GM18505 (cell line): ENCODE measurements around the gene PRKCA.
"Not testable (repeated sequence)": the region's sequence is repeated elsewhere in the genome, so short reads cannot be mapped to it uniquely, and the experiment has no call there.

Experiments
- ATAC-seq: cut with Tn5 transposase; IDR thresholded peaks from one replicate; pipeline ENCODE4 v1.9.1; 2021; ENCODE audit not compliant: unreplicated experiment
- POLR2A ChIP-seq: IDR thresholded peaks from 4 replicates; pipeline ENCODE4 v1.6.1; 2011; ENCODE audit warnings: borderline replicate concordance; ENCODE audit not compliant: insufficient read depth, insufficient read length; ENCODE audit errors: extremely low read depth

The PRKCA gene

DNA sequence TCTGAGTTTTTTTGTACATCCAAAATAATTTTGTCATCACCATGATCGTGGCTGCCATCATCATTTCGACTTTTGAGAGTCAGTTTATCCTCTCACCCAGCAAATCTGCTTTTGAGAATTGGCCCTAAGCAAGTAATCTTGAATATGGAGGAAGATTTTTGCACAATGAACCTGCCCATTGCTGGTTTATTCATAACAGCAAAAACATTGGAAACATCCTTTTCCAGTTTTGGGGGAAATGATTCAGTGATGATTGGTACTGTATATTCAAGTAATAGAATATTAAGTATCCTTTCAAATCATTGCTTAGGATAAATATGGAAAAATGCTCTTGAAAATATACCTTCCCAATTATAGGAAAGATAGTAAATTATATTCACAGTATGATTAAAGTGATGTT is 53.1 kb downstream of the PRKCA start:
- no peak for TF ChIP-seq POLR2A
- ATAC-seq: no peak

DNA sequence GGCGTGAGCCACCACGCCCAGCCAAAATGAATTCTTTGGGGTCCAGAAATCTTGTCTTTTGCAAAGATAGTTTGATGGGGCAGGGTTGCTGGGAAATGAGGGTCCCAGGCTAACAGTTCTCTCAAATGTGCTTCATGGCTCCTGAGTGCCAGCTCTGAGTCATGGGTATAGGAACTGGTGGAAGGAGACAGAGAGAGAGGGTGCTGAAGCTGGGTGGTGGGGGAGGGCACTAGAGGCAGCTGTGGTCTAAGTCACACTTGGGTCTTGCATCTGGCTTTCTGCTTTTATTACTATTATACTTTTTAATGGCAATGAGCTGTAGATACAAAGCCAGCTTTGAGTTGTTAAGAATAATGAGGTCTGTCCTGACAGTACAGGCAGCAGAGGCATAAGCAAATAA is 54.6 kb downstream of the PRKCA start:
- TF ChIP-seq POLR2A: no peak
- no peak for ATAC-seq

GRCh38 chr17:66359351-66359750 is 56.9 kb downstream of the PRKCA start:
- no peak for ATAC-seq
- no peak for TF ChIP-seq POLR2A

DNA sequence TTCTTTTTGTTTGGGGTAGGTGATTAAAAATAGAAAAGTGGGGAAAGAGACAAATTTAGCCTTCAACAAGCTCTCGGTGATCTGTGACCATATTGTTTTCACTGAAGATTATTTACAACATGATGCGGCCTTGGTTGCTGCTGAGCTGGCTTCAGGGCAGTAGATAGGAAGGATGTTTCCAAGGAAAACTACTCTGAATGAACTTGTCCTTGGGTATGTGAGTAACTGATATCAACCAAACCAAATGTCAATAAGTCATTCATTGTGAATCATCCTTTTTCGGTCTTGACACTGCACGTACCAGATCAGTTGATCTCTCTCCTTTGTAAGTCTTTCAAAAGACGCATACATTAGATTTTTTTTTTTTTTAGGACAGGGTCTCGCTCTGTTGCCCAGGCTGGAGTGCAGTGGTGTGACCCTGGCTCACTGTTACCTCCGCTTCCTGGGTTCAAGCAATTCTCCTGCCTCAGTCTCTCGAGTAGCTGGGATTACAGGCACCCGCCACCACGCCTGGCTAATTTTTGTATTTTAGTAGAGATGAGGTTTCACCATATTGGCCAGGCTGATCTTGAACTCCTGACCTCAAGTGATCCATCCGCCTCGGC is 58.6 kb downstream of the PRKCA start:
- ATAC-seq: not testable (repeated sequence)

DNA sequence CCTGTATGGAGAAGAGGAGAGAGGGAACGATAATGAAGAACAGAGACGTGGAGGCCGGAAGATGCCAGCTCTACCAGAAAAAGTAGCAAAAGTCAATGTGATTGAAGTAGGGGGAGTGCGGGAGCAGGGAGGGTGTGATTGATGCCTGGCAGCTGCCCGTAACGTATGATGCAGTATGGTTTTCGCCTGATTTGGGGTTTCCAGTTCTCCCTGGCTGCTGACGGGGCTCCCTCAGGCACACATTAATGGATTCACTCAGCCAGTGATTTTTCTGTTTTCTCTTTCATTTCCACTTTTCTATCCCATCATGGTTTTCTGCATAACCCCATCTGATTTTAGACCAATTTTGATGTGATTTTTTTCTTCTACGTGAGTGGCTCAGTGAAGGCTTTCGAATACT is 62.1 kb downstream of the PRKCA start:
- no peak for TF ChIP-seq POLR2A
- ATAC-seq: no peak

DNA sequence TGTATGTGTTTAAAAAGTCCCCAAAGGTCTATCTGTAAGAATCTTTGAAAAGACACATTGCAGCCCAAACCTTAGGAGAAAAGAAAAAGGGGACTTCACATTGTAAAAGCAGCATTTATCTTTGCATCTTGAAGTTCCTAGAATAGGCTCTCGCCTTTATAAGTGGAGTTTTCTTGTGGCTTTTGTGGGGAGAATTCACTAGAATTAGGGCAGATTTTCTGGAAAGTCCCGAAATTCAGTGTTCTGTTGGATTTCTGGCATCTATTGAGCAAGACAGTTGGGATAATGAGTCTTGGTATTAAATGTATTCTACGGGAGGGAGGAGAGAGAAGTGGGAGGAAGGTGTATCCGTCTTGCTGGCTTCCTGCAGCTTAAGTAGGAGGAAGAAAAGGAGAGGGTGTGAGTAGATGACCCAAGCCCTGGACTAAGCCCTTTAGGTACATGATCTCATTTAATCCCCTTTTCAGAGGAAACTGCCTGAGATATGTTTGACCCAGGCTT is 62.6 kb downstream of the PRKCA start:
- no peak for ATAC-seq

DNA sequence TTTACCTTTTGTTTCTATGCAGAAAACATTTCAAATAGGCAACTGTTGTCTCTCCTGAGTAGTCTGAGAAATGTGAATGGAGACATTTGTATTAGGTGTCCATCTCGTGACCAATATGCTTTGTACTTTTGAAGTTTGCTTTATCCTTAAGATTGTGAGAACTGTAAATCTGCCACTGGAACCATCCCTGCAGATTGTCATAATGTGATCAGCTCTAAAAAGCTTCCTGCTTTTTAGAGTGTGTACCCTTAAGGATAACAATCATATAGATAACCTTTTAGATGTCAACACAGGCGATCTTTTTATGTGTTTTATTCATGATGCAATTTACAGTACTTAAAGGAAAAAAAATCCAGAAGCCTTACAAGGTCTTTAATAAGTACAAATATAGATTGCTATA is 63.5 kb downstream of the PRKCA start:
- no peak for TF ChIP-seq POLR2A
- ATAC-seq: no peak

More for the DNA sequence above, 62.6 kb downstream of the PRKCA start:
- no peak for TF ChIP-seq POLR2A

DNA sequence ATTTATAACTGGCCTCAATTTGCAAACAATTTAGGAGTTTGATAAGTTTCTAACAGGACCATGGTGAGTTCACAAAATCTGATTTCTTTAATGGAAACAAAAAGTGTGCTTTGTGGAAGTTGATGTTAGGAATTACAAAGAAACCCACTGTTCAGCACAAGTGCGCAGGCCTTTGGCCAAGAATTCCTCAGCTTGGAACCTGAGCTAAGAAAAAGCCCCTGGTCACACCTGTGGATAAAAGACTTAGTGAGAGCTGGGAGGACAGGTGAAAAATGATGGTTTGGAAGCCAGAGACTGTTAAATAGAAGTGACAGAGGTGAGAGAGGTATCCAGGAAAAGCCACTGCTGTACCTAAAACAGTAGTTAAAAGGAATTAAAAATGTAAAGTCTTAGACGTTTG is 64.7 kb downstream of the PRKCA start:
- no peak for TF ChIP-seq POLR2A
- ATAC-seq: no peak

GRCh38 chr17:66369830-66370229 is 67.4 kb downstream of the PRKCA start:
- TF ChIP-seq POLR2A: no peak
- no peak for ATAC-seq

- no peak for TF ChIP-seq POLR2A
- ATAC-seq: no peak
These were observed 69.1 kb downstream of the PRKCA start for GRCh38 chr17:66371561-66371960.

GRCh38 chr17:66372182-66372581 is 69.8 kb downstream of the PRKCA start:
- TF ChIP-seq POLR2A: no peak
- no peak for ATAC-seq

GRCh38 chr17:66373079-66373478 is 70.7 kb downstream of the PRKCA start:
- no peak for ATAC-seq
- TF ChIP-seq POLR2A: no peak

DNA sequence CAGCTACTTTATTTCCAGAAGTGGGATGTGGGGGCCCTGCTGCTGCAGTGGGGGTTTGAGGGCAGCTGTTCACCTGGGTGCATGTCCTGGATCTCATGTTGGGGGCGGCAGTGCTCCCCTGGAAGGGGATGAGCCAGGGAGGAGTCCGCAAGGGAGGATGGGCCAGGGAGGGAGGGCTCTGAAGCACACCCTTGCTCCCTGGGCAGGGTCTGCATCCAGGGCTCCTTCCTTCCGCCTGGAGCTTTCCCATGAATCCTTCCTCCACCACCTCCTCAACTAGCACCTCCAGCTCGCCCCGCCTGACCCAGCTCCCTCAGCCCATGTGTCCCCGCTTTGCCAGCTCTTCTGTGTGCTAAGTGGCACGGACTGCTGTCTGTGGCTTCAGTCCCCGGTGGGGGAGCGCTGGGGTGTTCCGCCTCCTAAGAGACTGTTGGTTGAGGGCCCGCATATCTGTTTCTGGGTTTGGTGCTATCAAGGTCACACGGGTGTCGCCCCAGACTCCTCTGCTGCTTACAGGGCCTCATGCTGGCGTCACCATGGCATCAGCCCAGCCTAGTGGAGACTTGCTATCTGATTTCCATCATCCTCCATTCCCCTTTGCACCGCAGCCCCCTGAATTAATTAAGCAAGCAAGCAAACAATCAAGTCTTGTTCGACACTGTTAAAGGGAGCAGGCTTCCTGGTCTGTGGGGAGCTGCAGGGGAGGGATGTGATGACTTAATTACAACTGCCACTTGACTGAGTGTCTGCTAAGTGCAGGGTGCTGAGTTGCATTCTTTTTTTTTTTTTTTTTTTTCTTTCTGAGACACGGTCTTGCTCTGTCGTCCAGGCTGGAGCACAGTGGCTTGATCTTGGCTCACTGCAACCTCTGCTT is 71.8 kb downstream of the PRKCA start:
- ATAC-seq: no peak
- TF ChIP-seq POLR2A: no peak

GRCh38 chr17:66375121-66375520 is 72.7 kb downstream of the PRKCA start:
- no peak for ATAC-seq
- TF ChIP-seq POLR2A: no peak
